ENCODE data around the gene SLC29A1.

- TF ChIP-seq, protein P1, sequence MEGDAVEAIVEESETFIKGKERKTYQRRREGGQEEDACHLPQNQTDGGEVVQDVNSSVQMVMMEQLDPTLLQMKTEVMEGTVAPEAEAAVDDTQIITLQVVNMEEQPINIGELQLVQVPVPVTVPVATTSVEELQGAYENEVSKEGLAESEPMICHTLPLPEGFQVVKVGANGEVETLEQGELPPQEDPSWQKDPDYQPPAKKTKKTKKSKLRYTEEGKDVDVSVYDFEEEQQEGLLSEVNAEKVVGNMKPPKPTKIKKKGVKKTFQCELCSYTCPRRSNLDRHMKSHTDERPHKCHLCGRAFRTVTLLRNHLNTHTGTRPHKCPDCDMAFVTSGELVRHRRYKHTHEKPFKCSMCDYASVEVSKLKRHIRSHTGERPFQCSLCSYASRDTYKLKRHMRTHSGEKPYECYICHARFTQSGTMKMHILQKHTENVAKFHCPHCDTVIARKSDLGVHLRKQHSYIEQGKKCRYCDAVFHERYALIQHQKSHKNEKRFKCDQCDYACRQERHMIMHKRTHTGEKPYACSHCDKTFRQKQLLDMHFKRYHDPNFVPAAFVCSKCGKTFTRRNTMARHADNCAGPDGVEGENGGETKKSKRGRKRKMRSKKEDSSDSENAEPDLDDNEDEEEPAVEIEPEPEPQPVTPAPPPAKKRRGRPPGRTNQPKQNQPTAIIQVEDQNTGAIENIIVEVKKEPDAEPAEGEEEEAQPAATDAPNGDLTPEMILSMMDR (conservative IDR thresholded peaks at IDR 0.05; ENCODE audit: low read depth, low read length) = no peak
- TF ChIP-seq EZH2phosphoT487 (IDR thresholded peaks at IDR 0.05; ENCODE audit: borderline replicate concordance, low read length) = no peak
- TF ChIP-seq EZH2 (IDR thresholded peaks at IDR 0.05; ENCODE audit: low read length, unreplicated experiment) = no peak
These were observed 23.5 kb upstream of the SLC29A1 start for GRCh38 chr6:44199883-44200282.
